Trophoblast cell (in vitro differentiated cells and primary cell): Measurements from ENCODE around the gene EIF3D.

ENCODE experiments used
- DNase-seq, 2 donors: peaks; one replicate each; pipeline ENCODE4 v3.0.0-alpha.2; 2016
- H2AFZ ChIP-seq: 2 replicates; pipeline ENCODE4 v1.6.1; 2013; ENCODE audit warnings: low read length, moderate library complexity, mild to moderate bottlenecking; ENCODE audit not compliant: insufficient read depth, poor library complexity
- H2AK5ac ChIP-seq: 2 replicates; pipeline ENCODE4 v1.6.1; 2013; ENCODE audit warnings: mild to moderate bottlenecking, low read length
- H2BK120ac ChIP-seq: 2 replicates; pipeline ENCODE4 v1.6.1; 2013; ENCODE audit warnings: low read length, mild to moderate bottlenecking, moderate library complexity; ENCODE audit not compliant: insufficient read depth, poor library complexity
- H2BK12ac ChIP-seq: 2 replicates; pipeline ENCODE4 v1.6.1; 2013; ENCODE audit warnings: mild to moderate bottlenecking, low read length, moderate library complexity
- H2BK5ac ChIP-seq: 2 replicates; pipeline ENCODE4 v1.6.1; 2013; ENCODE audit warnings: low read length, low read depth, moderate library complexity, mild to moderate bottlenecking; ENCODE audit not compliant: poor library complexity
- H3K14ac ChIP-seq: 2 replicates; pipeline ENCODE4 v1.6.1; 2013; ENCODE audit warnings: mild to moderate bottlenecking, low read length
- H3K18ac ChIP-seq: 2 replicates; pipeline ENCODE4 v1.6.1; 2013; ENCODE audit warnings: mild to moderate bottlenecking, low read length
- H3K23ac ChIP-seq: 2 replicates; pipeline ENCODE4 v1.6.1; 2013; ENCODE audit warnings: low read length
- H3K27ac ChIP-seq: 2 replicates; pipeline ENCODE4 v1.5.1; 2013; ENCODE audit warnings: low read depth, mild to moderate bottlenecking, inconsistent platforms, low read length, moderate library complexity
- H3K27me3 ChIP-seq: 2 replicates; pipeline ENCODE4 v1.6.1; 2013; ENCODE audit warnings: inconsistent platforms, mild to moderate bottlenecking, low read length, moderate library complexity; ENCODE audit not compliant: insufficient read depth
- H3K36me3 ChIP-seq, 2 experiments: 1 replicate in 1 of 2; 2 replicates in 1 of 2; pipeline ENCODE4 v1.6.1; 2013; ENCODE audit warnings: low read length in 2 of 2, mild to moderate bottlenecking in 2 of 2, moderate library complexity in 1 of 2; ENCODE audit not compliant: insufficient read depth in 2 of 2, control insufficient read depth in 1 of 2
- H3K4ac ChIP-seq: 2 replicates; pipeline ENCODE4 v1.6.1; 2013; ENCODE audit warnings: low read depth, mild to moderate bottlenecking, low read length, moderate library complexity
- H3K4me1 ChIP-seq, 2 experiments: 1 replicate in 1 of 2; 2 replicates in 1 of 2; pipeline ENCODE4 v1.6.1; 2013; ENCODE audit warnings: low read length in 2 of 2, mild to moderate bottlenecking in 2 of 2, moderate library complexity in 1 of 2; ENCODE audit not compliant: insufficient read depth in 2 of 2, control insufficient read depth in 1 of 2
- H3K4me2 ChIP-seq: 2 replicates; pipeline ENCODE4 v1.6.1; 2013; ENCODE audit warnings: inconsistent platforms, mild to moderate bottlenecking, low read length, moderate library complexity
- H3K4me3 ChIP-seq: 2 replicates; pipeline ENCODE4 v1.5.1; 2013; ENCODE audit warnings: mild to moderate bottlenecking, low read depth, low read length, inconsistent platforms
- H3K79me1 ChIP-seq: one replicate; pipeline ENCODE4 v1.6.1; 2013; ENCODE audit warnings: low read length
- H3K79me2 ChIP-seq: 2 replicates; pipeline ENCODE4 v1.6.1; 2013; ENCODE audit warnings: low read length, mild to moderate bottlenecking; ENCODE audit not compliant: control insufficient read depth, insufficient read depth, poor library complexity
- H3K9ac ChIP-seq: 2 replicates; pipeline ENCODE4 v1.6.1; 2013; ENCODE audit warnings: mild to moderate bottlenecking, low read length
- H3K9me3 ChIP-seq: 2 replicates; pipeline ENCODE4 v1.6.1; 2013; ENCODE audit warnings: low read depth, mild to moderate bottlenecking, control low read depth, inconsistent platforms, low read length; ENCODE audit not compliant: insufficient read depth
- H4K12ac ChIP-seq: 2 replicates; pipeline ENCODE4 v1.6.1; 2013; ENCODE audit warnings: low read depth, mild to moderate bottlenecking, low read length, moderate library complexity
- H4K8ac ChIP-seq: 2 replicates; pipeline ENCODE4 v1.6.1; 2013; ENCODE audit warnings: low read depth, mild to moderate bottlenecking, low read length, moderate library complexity
- H4K91ac ChIP-seq: one replicate; pipeline ENCODE4 v1.6.1; 2013; ENCODE audit warnings: low read depth, mild to moderate bottlenecking, low read length, moderate library complexity
- WGBS: extraction: QIAGEN DNeasy Blood & Tissue Kit; methylation state at CpG from one replicate; pipeline ENCODE4 v1.1.7; 2013; ENCODE audit warnings: missing lambda C conversion rate; ENCODE audit not compliant: insufficient read length, insufficient coverage; ENCODE audit errors: extremely low coverage; 5-methylcytosine and 5-hydroxymethylcytosine counted together

EIF3D gene

DNA sequence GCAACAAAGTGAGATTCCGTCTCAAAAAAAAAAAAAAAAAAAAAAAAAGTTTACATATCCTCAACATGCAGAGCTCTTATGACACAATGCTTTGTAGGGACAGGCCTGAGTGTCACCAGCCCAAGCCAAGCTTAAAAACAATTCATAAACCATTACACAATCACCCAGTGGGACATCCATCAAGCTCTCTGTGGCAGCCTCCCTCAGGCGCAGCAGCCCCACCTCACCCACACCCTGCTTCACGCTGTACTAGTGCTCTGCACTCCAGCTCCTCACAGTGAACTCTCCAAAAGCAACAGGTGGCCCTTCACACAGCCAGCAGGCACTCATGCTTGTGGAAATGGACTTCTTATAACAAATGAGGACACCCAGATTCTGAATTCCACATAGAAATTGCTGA lies 18.6 kb downstream of the EIF3D start:
- no peak for DNase-seq
- WGBS = no CpG with 5 or more reads among the region's 3 CpGs
- Histone ChIP-seq H3K9ac (no peak overlapping the region), H3K4ac (no peak overlapping the region), H4K8ac (no peak overlapping the region), H3K4me3 (no peak overlapping the region), H3K27me3 (no peaks in the 10 kb centered on the region), H4K12ac (no peak overlapping the region), H4K91ac (no peak overlapping the region), H3K4me2 (no peak overlapping the region), H3K18ac (no peak overlapping the region), H2BK120ac (no peak overlapping the region), H2BK5ac (no peak overlapping the region), H3K14ac (no peak overlapping the region), H3K27ac (no peak overlapping the region), H3K36me3 (peaks cover 35 to 43% of the 10 kb centered on the region in 2 experiments), H3K79me1 (peaks cover 5% of the 10 kb centered on the region), H2AFZ (no peak overlapping the region), H3K23ac (no peak overlapping the region), H3K79me2 (peaks cover 2% of the 10 kb centered on the region), H2BK12ac (no peak overlapping the region), H3K9me3 (no peaks in the 10 kb centered on the region), H2AK5ac (no peak overlapping the region), H3K4me1 (peaks cover 8 to 9% of the 10 kb centered on the region in 2 experiments)

DNA sequence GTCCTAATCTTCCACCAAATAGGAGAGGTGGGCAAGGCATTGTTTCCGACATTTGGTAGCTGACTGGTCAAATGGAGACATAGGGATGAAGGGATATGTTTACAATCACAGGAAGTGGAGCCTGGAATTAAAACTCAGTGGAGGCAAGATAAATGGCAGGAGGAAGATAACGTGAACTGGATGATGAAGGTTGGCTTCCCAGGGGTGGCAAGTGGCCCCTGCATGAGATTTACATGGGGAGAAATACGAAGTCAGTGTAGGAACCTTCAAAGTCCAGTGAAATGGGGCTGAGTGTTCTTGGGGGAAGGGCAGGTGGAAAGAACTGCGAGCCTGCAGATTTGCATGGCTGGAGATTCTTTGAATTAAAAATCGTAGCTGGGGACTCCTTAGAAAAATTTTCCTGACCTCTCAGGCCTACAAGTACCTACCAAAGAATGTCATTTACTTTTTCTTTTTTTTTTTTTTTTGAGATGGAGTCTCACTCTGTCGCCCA lies 21.4 kb downstream of the EIF3D start:
- no peak overlapping the region for H4K91ac ChIP-seq
- H2BK5ac ChIP-seq = no peak overlapping the region
- peak overlapping the region; percentile 70 for H3K4me3 ChIP-seq
- H2AK5ac ChIP-seq = no peak overlapping the region
- no peak overlapping the region for H2AFZ ChIP-seq
- peaks cover 2% of the 10 kb centered on the region for H3K79me2 ChIP-seq
- no peak overlapping the region for H3K18ac ChIP-seq
- peaks cover 15 to 20% of the 10 kb centered on the region in 2 experiments for H3K36me3 ChIP-seq
- no peak overlapping the region for H2BK12ac ChIP-seq
- H3K9ac ChIP-seq = no peak overlapping the region
- H3K9me3 ChIP-seq = peaks cover 2% of the 10 kb centered on the region
- H3K4me1 ChIP-seq = peaks cover 8 to 9% of the 10 kb centered on the region in 2 experiments
- H4K12ac ChIP-seq = no peak overlapping the region
- no peak overlapping the region for H2BK120ac ChIP-seq
- no peak overlapping the region for H3K14ac ChIP-seq
- DNase-seq = no peak
- WGBS = no CpG with 5 or more reads among the region's 6 CpGs
- H3K4ac ChIP-seq = no peak overlapping the region
- peak overlapping the region; percentile 85 for H4K8ac ChIP-seq
- no peak overlapping the region for H3K23ac ChIP-seq
- peaks cover 5% of the 10 kb centered on the region for H3K79me1 ChIP-seq
- H3K27ac ChIP-seq = no peak overlapping the region
- no peaks in the 10 kb centered on the region for H3K27me3 ChIP-seq
- peak overlapping the region; percentile 83 for H3K4me2 ChIP-seq

DNA sequence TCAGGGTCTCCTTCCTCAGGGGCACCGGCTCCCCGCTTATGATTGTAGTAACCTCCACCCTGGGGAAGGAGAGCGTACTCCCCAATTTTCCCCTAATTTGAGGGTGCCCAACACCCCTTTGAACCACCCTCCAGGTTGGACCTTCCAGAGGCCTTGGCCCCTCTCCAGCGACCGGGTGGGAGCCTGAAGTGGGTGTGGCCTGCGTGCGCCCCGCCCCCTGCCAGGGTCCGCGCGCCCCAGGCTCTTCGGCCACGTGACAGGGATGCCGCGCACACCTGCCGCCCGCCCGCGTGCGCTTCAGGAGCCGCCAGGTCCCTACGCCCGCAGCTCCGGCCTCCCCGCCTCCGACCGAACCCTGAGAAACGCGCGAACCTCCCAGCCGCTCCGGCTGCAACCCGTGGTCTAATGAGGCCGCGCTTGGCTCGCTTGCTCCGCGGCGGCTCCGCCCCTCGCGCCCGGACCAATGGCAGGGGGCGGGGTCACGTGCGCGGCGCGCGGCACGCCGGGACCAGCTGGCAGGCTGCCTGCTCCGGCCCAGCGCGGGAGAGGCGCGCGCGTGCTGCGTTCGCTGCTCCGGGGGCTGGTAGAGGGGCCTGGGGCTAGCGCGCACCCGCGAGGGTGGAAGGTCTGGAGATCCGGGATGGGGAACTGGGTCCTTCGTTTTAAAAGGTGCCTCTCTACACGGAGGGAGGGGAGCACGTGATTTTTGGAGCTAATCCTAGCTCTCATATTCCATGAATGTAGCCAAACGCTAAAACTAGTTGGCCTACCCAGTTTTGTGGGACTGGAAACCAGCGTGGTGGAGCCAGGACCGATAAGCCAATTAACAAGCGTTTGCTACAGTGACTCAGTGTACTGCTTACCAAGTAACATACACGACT lies 22.1 kb downstream of the EIF3D start, which contains the start of gene FOXRED2:
TSS of gene FOXRED2 (minus strand) at position 404 of the 881 bp plus-strand sequence. CDS start 618 bp downstream, outside the sequence.
- Histone ChIP-seq H3K27me3 (no peaks in the 10 kb centered on the region), H3K9ac (peak within 1 kb of the TSS; percentile 52), H2AFZ (peak within 1 kb of the TSS; percentile 77), H4K8ac (peak within 1 kb of the TSS; percentile 85), H2AK5ac (peak within 1 kb of the TSS; percentile 5), H2BK5ac (no peak within 1 kb of the TSS), H3K4me1 (peaks cover 8 to 9% of the 10 kb centered on the region in 2 experiments), H3K79me2 (peaks cover 2% of the 10 kb centered on the region), H3K4me2 (peak within 1 kb of the TSS; percentile 83), H2BK120ac (no peak within 1 kb of the TSS), H3K36me3 (peaks cover 8 to 14% of the 10 kb centered on the region in 2 experiments), H3K18ac (peak within 1 kb of the TSS; percentile 65), H4K91ac (peak within 1 kb of the TSS; percentile 20), H3K79me1 (peaks cover 5% of the 10 kb centered on the region), H3K4ac (no peak within 1 kb of the TSS), H3K14ac (peak within 1 kb of the TSS; percentile 54), H3K23ac (no peak within 1 kb of the TSS), H3K4me3 (peak within 1 kb of the TSS; percentile 70), H3K27ac (peak within 1 kb of the TSS; percentile 1), H2BK12ac (no peak within 1 kb of the TSS), H4K12ac (peak within 1 kb of the TSS; percentile 68), H3K9me3 (peaks cover 2% of the 10 kb centered on the region)
- peak; percentile 84 to 91 for DNase-seq
- no CpG with 5 or more reads among the region's 75 CpGs for WGBS

DNA sequence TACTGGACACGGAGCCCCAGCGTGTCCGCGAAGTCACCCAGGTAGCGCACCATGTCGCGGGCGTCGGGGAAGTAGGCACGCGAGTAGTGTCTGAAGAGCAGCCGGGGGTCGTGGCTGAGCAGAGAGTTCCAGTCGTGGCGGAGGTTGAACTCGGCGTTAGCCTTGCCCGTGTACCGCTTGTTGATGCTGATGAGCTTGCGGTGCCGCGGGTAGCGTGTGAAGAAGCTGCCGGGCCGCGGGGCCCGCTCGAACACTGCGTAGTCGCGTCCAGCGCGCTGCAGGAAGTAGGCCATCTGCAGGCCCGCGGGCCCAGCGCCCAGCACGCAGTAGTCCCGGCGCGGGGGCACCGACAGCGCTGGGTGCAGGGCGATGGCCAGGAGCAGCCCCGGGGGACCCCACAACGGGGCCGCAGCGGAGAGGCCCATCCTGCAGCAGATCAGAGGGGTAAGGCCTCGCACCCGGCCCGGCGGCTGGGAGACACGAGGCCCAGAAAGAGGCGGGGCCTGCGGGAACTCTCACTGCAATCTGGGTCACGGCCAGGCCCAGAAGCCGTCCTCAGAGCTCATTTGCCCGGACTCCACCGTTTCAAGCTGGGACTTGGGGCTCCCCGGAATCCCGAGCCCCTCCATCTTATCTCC lies 22.8 kb downstream of the EIF3D start:
- no CpG with 5 or more reads among the region's 60 CpGs for whole genome bisulfite sequencing
- Histone ChIP-seq H3K9ac (no peak overlapping the region), H3K4ac (no peak overlapping the region), H4K8ac (peak overlapping the region; percentile 85), H3K27ac (no peak overlapping the region), H3K36me3 (peaks cover 4 to 8% of the 10 kb centered on the region in 2 experiments), H2AFZ (peak overlapping the region; percentile 10), H3K27me3 (no peaks in the 10 kb centered on the region), H3K18ac (no peak overlapping the region), H3K4me2 (peak overlapping the region; percentile 83), H2BK12ac (no peak overlapping the region), H3K14ac (no peak overlapping the region), H2BK120ac (no peak overlapping the region), H2AK5ac (peak overlapping the region; percentile 5), H3K23ac (no peak overlapping the region), H3K79me2 (peaks cover 2% of the 10 kb centered on the region), H3K4me1 (peaks cover 8 to 9% of the 10 kb centered on the region in 2 experiments), H2BK5ac (no peak overlapping the region), H3K79me1 (peaks cover 5% of the 10 kb centered on the region), H3K4me3 (no peak overlapping the region), H4K12ac (peak overlapping the region; percentile 41), H3K9me3 (peaks cover 2% of the 10 kb centered on the region), H4K91ac (no peak overlapping the region)
- no peak for DNase-seq
